Mucosa of gallbladder (tissue), 1 donor: Measurements from ENCODE around the gene NRG3. TPM values are rescaled to one million over a fixed set of nuclear protein-coding genes. Genes with fewer than 3 reads are reported as not detected.
A peak's percentile ranks its signal among the peaks of the same experiment; 100 is the strongest.

Experiments used
- DNase-seq: peaks from one replicate; pipeline ENCODE4 v3.0.0-alpha.2; 2020; ENCODE audit warnings: low spot score
- total RNA-seq: library from RNA; stranded (reverse); gene quantifications from one replicate; pipeline ENCODE4 v1.2.1, GENCODE V29; 2021
- donor health status: DM: no; HTN: no; CAD: no.

The NRG3 gene
- total RNA-seq, 1 donor from 2014 or later, result 14.6 TPM

DNA sequence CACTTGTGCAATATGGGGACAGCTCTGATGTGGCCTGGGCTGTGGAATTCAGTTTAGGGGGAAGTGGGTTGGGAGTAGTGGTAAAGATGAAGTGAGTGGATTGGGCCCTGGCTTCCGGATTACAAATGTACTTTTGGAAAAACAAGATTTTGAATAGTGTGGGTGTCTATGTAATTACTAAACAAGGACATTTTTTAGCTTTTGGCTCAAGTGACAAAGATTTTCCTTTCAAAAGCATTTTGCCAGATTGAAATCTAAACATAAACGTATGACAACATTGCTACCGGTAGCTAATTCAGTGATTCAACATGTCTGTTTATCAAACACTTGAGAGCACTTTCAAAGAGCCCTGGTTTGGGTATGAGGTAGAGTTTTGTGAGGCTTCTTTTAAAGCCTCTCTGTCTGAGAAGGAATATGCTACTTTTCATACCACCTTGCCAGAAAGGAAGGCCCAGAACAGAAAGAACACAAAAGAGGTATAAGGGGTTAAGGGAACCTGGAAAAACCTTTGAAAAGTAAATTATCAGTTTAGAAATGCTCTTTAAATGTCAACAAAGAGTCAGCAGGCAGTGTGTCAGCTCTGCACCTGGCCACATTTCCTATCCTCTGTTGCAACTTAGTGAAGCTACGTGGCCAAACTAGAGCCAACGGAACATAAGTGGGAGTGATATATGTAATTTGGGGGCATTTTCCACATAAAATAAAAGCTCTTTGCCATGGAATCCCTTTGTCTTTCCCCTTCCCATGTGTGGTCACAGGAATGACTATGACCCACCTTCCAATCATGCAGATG lies 516.1 kb downstream of the NRG3 start:
- no peak for DNase-seq

DNA sequence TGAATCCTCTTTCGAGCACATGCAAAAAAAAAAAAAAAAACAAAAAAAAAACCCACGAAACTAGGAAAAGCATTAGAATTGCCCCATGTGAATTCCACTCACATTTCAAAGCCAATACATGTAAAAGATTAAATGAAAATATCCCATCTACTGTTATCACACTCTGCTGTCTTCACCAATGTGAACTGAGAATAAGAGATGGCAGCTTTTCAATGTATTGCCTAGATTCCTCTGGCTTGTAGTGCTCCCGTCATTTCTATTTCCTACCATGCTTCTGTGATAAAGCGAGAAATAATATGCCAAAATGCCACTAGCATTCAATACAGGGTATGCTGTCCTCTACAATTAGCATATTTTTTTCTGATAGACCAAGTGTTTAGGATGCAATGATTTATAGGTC lies 517.0 kb downstream of the NRG3 start:
- DNase-seq, result no peak

GRCh38 chr10:82392533-82392932 lies 517.5 kb downstream of the NRG3 start:
- DNase-seq, result no peak

DNA sequence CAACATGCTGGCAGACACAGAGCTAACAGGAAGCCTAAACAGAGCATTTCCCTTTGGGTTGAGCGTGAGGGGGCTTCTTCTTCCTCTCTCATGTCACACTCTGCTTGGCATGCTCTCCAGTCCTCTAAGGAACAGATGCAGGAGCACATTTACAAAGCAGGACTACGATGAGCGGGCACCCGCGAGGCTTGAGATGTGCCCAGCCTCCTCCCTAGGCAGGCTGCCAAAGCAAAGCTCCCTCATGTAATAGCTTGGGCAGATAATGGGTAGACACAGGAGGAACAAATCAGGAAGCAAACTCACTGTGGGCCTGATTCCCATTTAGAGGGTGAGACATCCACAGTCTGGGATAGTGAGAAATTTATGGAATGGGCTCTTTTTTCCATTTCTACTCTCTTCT lies 519.1 kb downstream of the NRG3 start:
- peak; percentile 31 for DNase-seq

GRCh38 chr10:82394987-82395386 lies 520.0 kb downstream of the NRG3 start:
- no peak for DNase-seq

DNA sequence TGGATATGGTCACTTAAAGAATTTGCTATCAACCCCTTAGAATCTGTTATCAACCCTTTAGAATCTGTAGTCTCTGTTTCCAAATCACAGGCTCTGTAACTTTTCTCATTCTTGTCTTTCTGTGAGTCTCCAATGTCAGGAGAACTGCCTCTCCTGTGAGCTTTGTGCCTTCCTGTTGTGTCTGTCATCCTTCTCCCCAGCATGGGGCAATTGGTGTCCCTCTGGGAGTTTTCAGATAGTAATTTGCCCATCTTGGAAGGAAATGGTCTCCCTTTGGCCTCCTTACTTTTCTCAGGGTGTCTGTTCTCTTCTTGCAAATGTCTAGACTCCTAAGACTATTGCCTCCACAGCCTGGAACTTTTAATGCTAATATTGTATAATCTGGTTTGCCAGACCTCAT lies 521.9 kb downstream of the NRG3 start:
- no peak for DNase-seq

GRCh38 chr10:82397854-82398253 lies 522.9 kb downstream of the NRG3 start:
- DNase-seq, result no peak

- DNase-seq, result no peak
These were observed 524.9 kb downstream of the NRG3 start for GRCh38 chr10:82399850-82400249.

DNA sequence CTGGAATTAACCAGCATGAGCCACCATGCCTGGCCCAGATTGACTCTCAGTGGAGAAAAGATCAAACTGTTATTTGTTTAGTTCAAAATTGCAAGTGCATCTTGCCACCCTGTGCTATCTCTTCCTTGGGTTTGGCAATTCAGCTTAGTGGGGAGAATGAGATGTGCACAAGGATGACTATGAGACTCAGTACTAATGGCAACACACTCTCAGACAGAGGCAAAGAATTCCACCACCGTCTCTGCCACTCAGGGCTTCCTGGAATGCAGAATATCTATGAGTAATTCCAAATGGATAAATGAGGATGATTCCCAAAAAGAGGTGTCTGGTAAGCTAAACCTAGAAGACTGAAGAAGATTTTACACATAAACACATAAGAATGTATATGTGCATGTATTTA lies 525.8 kb downstream of the NRG3 start:
- DNase-seq, result no peak

GRCh38 chr10:82402906-82403401 lies 528.0 kb downstream of the NRG3 start:
- DNase-seq, result no peak

GRCh38 chr10:82409671-82410070 lies 534.7 kb downstream of the NRG3 start:
- no peak for DNase-seq

GRCh38 chr10:82411416-82411815 lies 536.4 kb downstream of the NRG3 start:
- DNase-seq, result no peak

DNA sequence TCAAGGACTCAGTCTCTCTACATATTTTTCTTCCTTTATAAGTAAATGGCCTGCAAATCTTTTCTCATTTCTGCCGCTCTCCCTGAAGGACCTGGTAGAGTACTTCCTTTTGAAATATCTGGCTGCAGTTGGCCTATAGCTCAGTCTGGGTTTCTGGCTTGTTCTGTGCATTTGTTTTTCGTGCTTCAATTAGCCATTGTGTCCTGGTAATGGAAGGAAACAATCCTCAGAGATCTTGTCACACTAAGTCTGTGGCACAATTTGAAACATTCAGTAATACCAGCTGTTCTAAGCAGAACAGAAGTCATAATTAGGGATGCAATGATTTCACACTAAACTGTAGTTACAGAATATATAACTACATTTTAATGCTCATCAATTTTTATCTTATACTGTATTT lies 545.0 kb downstream of the NRG3 start:
- DNase-seq, result no peak

DNA sequence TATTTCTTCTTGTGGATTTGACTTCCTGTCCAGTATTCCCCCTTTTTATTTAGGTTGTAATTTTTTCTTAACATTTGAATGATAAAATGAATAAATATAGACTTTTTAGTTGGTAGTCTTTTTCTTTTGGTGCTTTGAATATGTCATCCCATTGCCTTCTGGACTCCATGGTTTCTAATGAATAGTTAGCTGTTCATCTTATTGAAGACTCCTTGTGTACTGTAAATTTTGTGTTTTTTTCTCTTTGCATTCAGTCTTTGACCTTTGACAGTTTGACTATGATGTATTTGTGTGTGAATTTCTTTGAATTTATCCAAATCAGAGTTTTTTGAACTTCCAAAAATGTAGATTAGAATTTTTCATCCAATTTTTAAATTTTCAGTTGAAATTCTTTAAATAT lies 554.3 kb downstream of the NRG3 start:
- DNase-seq, result no peak

GRCh38 chr10:82438277-82438676 lies 563.3 kb downstream of the NRG3 start:
- DNase-seq, result no peak

GRCh38 chr10:82440775-82441174 lies 565.8 kb downstream of the NRG3 start:
- DNase-seq, result no peak

DNA sequence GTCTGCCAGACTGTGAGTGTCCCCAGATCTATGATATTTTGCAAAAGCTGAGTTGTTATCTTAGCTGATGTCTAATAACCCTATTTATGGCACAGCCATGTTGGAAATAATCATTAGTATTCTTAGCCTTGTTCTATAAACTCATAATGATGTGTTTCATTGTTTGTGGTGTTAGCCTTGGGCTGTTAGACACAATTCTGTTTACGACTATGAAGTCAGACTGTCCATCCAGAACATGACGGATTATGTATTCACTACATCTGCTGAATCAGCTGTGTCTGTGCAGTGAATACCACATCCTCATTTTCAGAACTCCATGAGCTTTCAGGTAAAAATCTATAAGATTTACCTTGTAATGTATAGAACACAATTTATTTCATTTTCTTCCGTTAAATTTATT lies 577.1 kb downstream of the NRG3 start:
- DNase-seq, result no peak

GRCh38 chr10:82452676-82453075 lies 577.7 kb downstream of the NRG3 start:
- DNase-seq, result no peak

DNA sequence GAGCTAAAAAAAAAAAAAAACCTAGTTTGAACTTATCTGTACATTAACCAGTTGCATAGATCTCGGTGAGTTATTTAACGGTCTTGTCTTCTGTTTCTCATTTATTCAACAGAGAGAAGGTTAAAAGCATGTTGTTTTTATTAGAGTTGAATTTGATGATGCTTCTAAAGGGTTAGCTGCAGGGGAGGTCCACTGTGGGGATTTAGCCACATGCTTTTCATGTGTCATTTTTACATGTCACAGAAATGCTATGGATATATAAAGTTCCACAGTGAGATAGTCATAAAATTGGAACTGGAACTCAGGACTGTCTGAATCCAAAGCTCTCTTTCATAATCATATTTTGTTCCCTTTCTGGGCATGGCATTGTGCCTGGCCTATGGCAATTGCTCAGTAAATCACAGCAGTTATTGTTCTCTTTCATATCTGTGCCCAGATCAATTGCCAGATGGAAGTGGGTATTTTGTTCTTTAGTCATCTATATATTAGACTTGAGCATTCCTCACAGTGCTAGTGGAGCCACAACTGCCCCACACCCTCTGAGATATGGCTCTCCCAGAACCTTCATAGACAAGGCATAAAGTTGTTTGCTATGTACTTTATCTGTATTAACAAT lies 578.8 kb downstream of the NRG3 start:
- no peak for DNase-seq

GRCh38 chr10:82462910-82463551 lies 588.0 kb downstream of the NRG3 start:
- DNase-seq, result no peak

- DNase-seq, result no peak
These were observed 588.6 kb downstream of the NRG3 start for GRCh38 chr10:82463614-82464013.

DNA sequence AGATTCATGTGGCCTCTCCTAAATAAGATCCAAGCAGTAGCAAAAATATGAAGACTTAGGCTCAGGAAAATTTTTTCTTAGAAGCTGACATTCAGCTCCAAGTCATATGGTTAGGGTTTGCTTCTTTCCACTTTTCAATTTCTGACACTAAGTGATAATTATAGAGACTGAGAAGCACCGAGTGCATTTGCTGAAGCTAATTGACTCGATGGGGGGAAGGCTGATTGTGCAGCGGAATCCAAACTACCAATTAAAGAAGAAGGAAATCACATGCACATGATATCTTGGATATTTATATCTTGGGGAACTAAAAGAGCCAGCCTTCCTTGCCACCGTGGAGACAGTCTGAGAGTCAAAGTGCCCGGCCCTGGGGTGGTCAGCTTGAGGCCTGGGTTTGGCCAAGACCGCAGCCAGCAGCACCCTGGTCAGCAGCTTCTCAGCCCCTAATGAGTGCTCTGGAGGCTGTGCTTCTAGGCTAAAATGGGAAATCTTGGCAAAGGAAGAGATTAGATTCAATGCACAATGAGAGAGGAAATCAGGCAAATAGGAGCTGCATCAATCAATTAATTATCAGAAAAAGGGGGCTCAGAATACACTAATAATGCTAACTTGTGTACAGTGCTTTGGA lies 589.3 kb downstream of the NRG3 start:
- DNase-seq, result no peak
